Spleen (tissue), 11 donors: ENCODE data around the gene ENO3. TPM values are rescaled to one million over a fixed set of nuclear protein-coding genes. Genes with fewer than 3 reads are reported as not detected.
A peak's percentile ranks its signal among the peaks of the same experiment; 100 is the strongest.

Experiments
- DNase-seq: peaks from one replicate; pipeline ENCODE4 v3.0.0-alpha.2; 2020
- H3K27ac ChIP-seq, 8 donors: fragments of 200-600 bp; sonication (generic) in 7 of 8; 1 replicate in 4 of 8; 2 replicates in 4 of 8; pipeline versions ENCODE4 v1.5.0 to v1.8.0; 2016 to 2021; ENCODE audit warnings: inconsistent platforms in 4 of 8, mild to moderate bottlenecking in 4 of 8, moderate library complexity in 1 of 8
- H3K27me3 ChIP-seq, 7 donors: fragments of 200-600 bp; sonication (generic) in 6 of 7; replicated peaks in 1 of 7; 1 replicate in 4 of 7; 2 replicates in 3 of 7; pipeline versions ENCODE4 v1.5.0 to v1.8.0; 2016 to 2021; ENCODE audit warnings: inconsistent platforms in 3 of 7, mild to moderate bottlenecking in 1 of 7
- H3K36me3 ChIP-seq, 6 donors: fragments of 200-600 bp; sonication (generic) in 5 of 6; 1 replicate in 4 of 6; 2 replicates in 2 of 6; pipeline versions ENCODE4 v1.5.0 to v1.8.0; 2016 to 2021; ENCODE audit warnings: inconsistent platforms in 2 of 6
- H3K4me1 ChIP-seq, 6 donors: fragments of 200-600 bp; sonication (generic) in 5 of 6; 1 replicate in 3 of 6; 2 replicates in 3 of 6; pipeline versions ENCODE4 v1.5.0 to v1.8.0; 2016 to 2021; ENCODE audit warnings: inconsistent platforms in 3 of 6
- H3K4me3 ChIP-seq, 8 donors: fragments of 200-600 bp; sonication (generic) in 7 of 8; 1 replicate in 4 of 8; 2 replicates in 4 of 8; pipeline versions ENCODE4 v1.5.0 to v1.8.0; 2016 to 2021; ENCODE audit warnings: inconsistent platforms in 4 of 8, mild to moderate bottlenecking in 4 of 8, moderate library complexity in 2 of 8
- H3K9me3 ChIP-seq, 8 donors: fragments of 200-600 bp; sonication (generic) in 7 of 8; 1 replicate in 4 of 8; 2 replicates in 4 of 8; pipeline versions ENCODE4 v1.5.0 to v1.8.0; 2016 to 2021; ENCODE audit warnings: inconsistent platforms in 4 of 8
- CTCF ChIP-seq, 11 experiments: fragments of 200-600 bp in 7 of 11; fragments of 450-650 bp in 4 of 11; sonication (generic) in 4 of 11; IDR thresholded peaks in 8 of 11; conservative IDR thresholded peaks in 3 of 11; 1 replicate in 7 of 11; 2 replicates in 4 of 11; pipeline versions ENCODE4 v1.4.0 to v1.8.0; 2016 to 2021; ENCODE audit warnings: antibody characterized with exemption in 11 of 11, inconsistent platforms in 4 of 11, mild to moderate bottlenecking in 1 of 11
- POLR2A ChIP-seq, 3 donors: fragments of 450-650 bp; IDR thresholded peaks; one replicate each; pipeline ENCODE4 v1.5.1; 2017; ENCODE audit warnings: antibody characterized with exemption in 3 of 3, mild to moderate bottlenecking in 1 of 3
- POLR2AphosphoS5 ChIP-seq, 3 donors: sonication (generic); formaldehyde crosslinking; IDR thresholded peaks; one replicate each; pipeline ENCODE4 v1.5.1; 2017; ENCODE audit warnings: antibody characterized with exemption in 3 of 3
- WGBS, 5 donors: extraction: QIAGEN DNeasy Blood & Tissue Kit in 3 of 5; methylation state at CpG; one replicate each; pipeline versions ENCODE4 v1.1.5 to v1.1.7; 2013 to 2018; 5-methylcytosine and 5-hydroxymethylcytosine counted together
- intact Hi-C: fragments of 100-400 bp; cut with DNase I; formaldehyde crosslinking; loops from one replicate; pipeline ENCODE4 v1.15.0; 2023; ENCODE audit warnings: low total_unique reads
- polyA plus RNA-seq, 3 donors: library from polyadenylated mRNA; stranded (reverse); fragments of 200-250 nt; gene quantifications; one replicate each; pipeline ENCODE4 v1.2.1, GENCODE V29; 2013
- total RNA-seq, 7 donors: library from RNA; depleted of rRNA in 3 of 7; stranded (reverse); fragments of >200 nt in 3 of 7; fragmentation: NEBNext Ultra II Directional in 4 of 7; extraction: Animal tissue kit (Norgen Biotek cat#: 25700) in 4 of 7; gene quantifications; one replicate each; pipeline versions ENCODE4 v1.1.0 to v1.2.1, GENCODE V29; 2016 to 2021
- donor health status: healthy with polysubstance abuse.
- donor health status: DM: no; HTN: no; CAD: no; lungs with moderate emphysema.
- donor health status: DM: no; HTN: no; CAD: no.
- donor health status: Bipolar disorder and iron deficiency.
- donor health status: healthy.
- donor health status: DM: no; HTN: no; CAD: no.
- donor health status: DM: yes; HTN: yes; CAD: no.

ENO3 gene
- total and polyA plus RNA-seq, 10 donors, result 3.1 to 23.4 (median 10.2) TPM

DNA sequence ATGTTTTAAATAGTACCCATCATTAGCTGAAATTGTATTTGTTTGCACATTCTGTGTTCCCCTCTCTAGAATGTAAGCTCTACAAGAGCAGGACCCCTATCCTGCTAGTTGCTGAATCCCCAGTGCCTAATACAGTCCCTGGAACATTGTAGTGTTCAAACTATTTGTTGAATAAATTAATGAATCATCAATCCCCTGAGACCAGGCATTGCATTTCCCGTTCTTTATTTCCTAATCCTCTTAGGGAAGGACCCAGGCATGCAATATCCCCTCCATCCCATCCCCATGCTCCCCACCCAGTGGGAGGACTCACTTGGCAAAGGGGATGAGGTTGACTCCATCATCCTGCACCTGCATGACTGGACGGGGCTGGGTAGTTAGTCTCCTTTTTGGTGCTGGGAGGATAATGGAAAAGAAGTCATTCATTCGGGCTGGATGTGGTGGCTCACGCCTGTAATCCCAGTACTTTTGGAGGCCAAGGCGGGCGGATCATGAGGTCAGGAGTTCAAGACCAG lies 43.2 kb downstream of the ENO3 start:
- TF ChIP-seq POLR2A (IDR thresholded peaks at IDR 0.05) (no peak), POLR2AphosphoS5 (IDR thresholded peaks at IDR 0.05) (no peak), CTCF (IDR thresholded peaks at IDR 0.05 in 8 of 11, conservative IDR thresholded peaks at IDR 0.05 in 3 of 11) (no peak)
- H3K4me3 ChIP-seq, result no peak overlapping the region
- WGBS, 5 donors, result 81 to 95% (median 88%) methylated on average over 6 of the region's 6 CpGs
- no peaks in the 10 kb centered on the region for H3K36me3 ChIP-seq
- H3K9me3 ChIP-seq, result no peaks in the 10 kb centered on the region
- no peak for DNase-seq
- H3K27ac ChIP-seq, result no peak overlapping the region
- peaks cover 10 to 43% (median 21%) of the 10 kb centered on the region in 6 donors for H3K4me1 ChIP-seq
- no peaks in the 10 kb centered on the region for H3K27me3 ChIP-seq
- intact Hi-C loops, result loop anchor here (10.0 kb wide), 1 partner anchor 59 kb away; the partner anchor contains the start of gene GP1BA

GRCh38 chr17:4997302-4998026 lies 46.5 kb downstream of the ENO3 start, which contains the start of the genes INCA1 and KIF1C:
Gene INCA1, minus strand, starts transcription at chr17:4997522. Its CDS starts 3,085 bp downstream, at chr17:4994437.
Gene KIF1C, plus strand, starts transcription at chr17:4997950. Its CDS starts 2,297 bp downstream, at chr17:5000247.
- peak within 1 kb of the TSS; percentile 85 to 97 (median 88) for H3K4me3 ChIP-seq
- H3K9me3 ChIP-seq, result no peaks in the 10 kb centered on the region
- no peaks in the 10 kb centered on the region for H3K27me3 ChIP-seq
- 0 to 6% (median 1%) methylated on average over 3 to 93 of the region's 93 CpGs for WGBS, 5 donors
- peak; percentile 71 to 85 (median 78) for TF ChIP-seq POLR2AphosphoS5 (IDR thresholded peaks at IDR 0.05)
- peak in 2 of 3 donors; percentile 28 to 37 for TF ChIP-seq POLR2A (IDR thresholded peaks at IDR 0.05)
- TF ChIP-seq CTCF (IDR thresholded peaks at IDR 0.05 in 8 of 11, conservative IDR thresholded peaks at IDR 0.05 in 3 of 11), result peak in 9 of 11 experiments; percentile 19 to 65 (median 43)
- peaks cover 0 to 24% (median 14%) of the 10 kb centered on the region in 6 donors for H3K36me3 ChIP-seq
- H3K27ac ChIP-seq, result peak within 1 kb of the TSS; percentile 69 to 95 (median 90)
- H3K4me1 ChIP-seq, result peaks cover 18 to 51% (median 32%) of the 10 kb centered on the region in 6 donors
- DNase-seq, result peak; percentile 99
- intact Hi-C loops, result loop anchor here (10.0 kb wide), 1 partner anchor 63 kb away; the partner anchor contains the start of gene GP1BA

- H3K9me3 ChIP-seq, result no peaks in the 10 kb centered on the region
- TF ChIP-seq POLR2A (IDR thresholded peaks at IDR 0.05) (no peak), POLR2AphosphoS5 (IDR thresholded peaks at IDR 0.05) (peak; percentile 36 to 69 (median 64))
- H3K27me3 ChIP-seq, result no peaks in the 10 kb centered on the region
- intact Hi-C loops, result loop anchor here (10.0 kb wide), 1 partner anchor 63 kb away; the partner anchor contains the start of gene GP1BA
- peaks cover 0 to 32% (median 21%) of the 10 kb centered on the region in 6 donors for H3K36me3 ChIP-seq
- peaks cover 18 to 51% (median 32%) of the 10 kb centered on the region in 6 donors for H3K4me1 ChIP-seq
- DNase-seq, result peak; percentile 90
- WGBS, 5 donors, result 2 to 6% (median 3%) methylated on average over 17 to 55 of the region's 55 CpGs
- peak overlapping the region; percentile 85 to 97 (median 88) for H3K4me3 ChIP-seq
- peak overlapping the region; percentile 66 to 95 (median 90) for H3K27ac ChIP-seq
Observed at GRCh38 chr17:4998027-4998731, 47.3 kb downstream of the ENO3 start.

DNA sequence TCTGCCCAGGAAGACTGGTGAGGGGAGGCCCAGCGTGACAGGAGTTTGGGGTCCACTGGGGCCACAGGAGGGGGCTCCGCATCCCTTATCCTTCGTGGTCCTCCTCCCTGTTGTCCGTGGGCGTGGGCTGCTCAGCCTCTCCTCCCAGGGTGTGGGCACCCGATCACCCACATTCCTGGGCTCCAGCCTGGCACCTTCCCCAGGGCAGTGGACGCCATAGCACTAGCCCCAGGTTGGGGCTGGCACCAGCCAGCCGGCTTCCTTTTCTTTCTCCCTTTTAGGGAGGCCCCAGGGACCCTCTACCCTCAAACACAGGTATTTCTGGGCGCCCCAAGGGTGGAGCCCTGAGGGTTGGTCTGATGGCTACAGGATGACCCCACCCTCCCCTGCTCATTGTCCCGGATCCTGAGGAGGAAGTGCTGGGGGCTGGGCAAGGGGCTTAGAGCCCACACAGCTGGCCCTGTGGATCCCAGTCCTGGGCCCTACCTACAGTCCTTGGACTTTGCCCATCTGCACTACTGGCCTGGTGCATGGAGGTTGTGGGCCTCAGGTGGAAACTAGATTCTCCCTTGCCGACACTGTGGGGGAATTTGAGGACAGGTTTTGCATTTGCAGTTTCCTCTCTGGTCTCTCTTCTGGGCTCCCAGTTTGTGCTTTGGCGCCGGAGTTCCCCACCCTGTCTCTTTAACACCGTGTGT lies 48.0 kb downstream of the ENO3 start:
- no peaks in the 10 kb centered on the region for H3K9me3 ChIP-seq
- DNase-seq, result no peak
- TF ChIP-seq POLR2AphosphoS5 (IDR thresholded peaks at IDR 0.05) (no peak), POLR2A (IDR thresholded peaks at IDR 0.05) (no peak), CTCF (IDR thresholded peaks at IDR 0.05 in 8 of 11, conservative IDR thresholded peaks at IDR 0.05 in 3 of 11) (no peak)
- peak overlapping the region; percentile 85 to 97 (median 88) for H3K4me3 ChIP-seq
- H3K36me3 ChIP-seq, result peaks cover 0 to 39% (median 28%) of the 10 kb centered on the region in 6 donors
- intact Hi-C loops, result loop anchor here (10.0 kb wide), 1 partner anchor 64 kb away; the partner anchor contains the start of gene GP1BA
- H3K4me1 ChIP-seq, result peaks cover 18 to 51% (median 32%) of the 10 kb centered on the region in 6 donors
- 22 to 49% (median 37%) methylated on average over 13 to 14 of the region's 14 CpGs for WGBS, 5 donors
- no peaks in the 10 kb centered on the region for H3K27me3 ChIP-seq
- H3K27ac ChIP-seq, result peak overlapping the region in 7 of 8 donors; percentile 89 to 95 (median 90)
